GM12892 (cell line): Measurements from ENCODE around the gene GPRC5C.

ENCODE experiments used
- POLR2A ChIP-seq: IDR thresholded peaks from 2 replicates; pipeline ENCODE4 v1.6.1; 2011; ENCODE audit warnings: low read depth, low read length, control low read depth
- POLR2AphosphoS5 ChIP-seq: IDR thresholded peaks from 2 replicates; pipeline ENCODE4 v1.6.1; 2011; ENCODE audit warnings: low read depth, low read length, control low read depth

- no peak for TF ChIP-seq POLR2A
- no peak for TF ChIP-seq POLR2AphosphoS5
These were observed 11.0 kb downstream of the GPRC5C start for GRCh38 chr17:74442670-74443515.
